GF-D8 (cell line): ENCODE results near the gene OR1J2.

Experiments used
- DNase-seq: peaks from one replicate; lab custom pipeline; 2025; lab: John Stamatoyannopoulos, UW

OR1J2 gene

GRCh38 chr9:122551371-122551770 is 40.8 kb downstream of the OR1J2 start:
- no peak for DNase-seq

GRCh38 chr9:122552812-122553211 is 42.2 kb downstream of the OR1J2 start, which contains the start of gene OR1N2:
Gene OR1N2, plus strand, starts transcription at chr9:122553112. Its CDS starts 100 bp downstream, at chr9:122553212.
- DNase-seq: no peak
